ENCODE data around the gene TEAD2.

DNA sequence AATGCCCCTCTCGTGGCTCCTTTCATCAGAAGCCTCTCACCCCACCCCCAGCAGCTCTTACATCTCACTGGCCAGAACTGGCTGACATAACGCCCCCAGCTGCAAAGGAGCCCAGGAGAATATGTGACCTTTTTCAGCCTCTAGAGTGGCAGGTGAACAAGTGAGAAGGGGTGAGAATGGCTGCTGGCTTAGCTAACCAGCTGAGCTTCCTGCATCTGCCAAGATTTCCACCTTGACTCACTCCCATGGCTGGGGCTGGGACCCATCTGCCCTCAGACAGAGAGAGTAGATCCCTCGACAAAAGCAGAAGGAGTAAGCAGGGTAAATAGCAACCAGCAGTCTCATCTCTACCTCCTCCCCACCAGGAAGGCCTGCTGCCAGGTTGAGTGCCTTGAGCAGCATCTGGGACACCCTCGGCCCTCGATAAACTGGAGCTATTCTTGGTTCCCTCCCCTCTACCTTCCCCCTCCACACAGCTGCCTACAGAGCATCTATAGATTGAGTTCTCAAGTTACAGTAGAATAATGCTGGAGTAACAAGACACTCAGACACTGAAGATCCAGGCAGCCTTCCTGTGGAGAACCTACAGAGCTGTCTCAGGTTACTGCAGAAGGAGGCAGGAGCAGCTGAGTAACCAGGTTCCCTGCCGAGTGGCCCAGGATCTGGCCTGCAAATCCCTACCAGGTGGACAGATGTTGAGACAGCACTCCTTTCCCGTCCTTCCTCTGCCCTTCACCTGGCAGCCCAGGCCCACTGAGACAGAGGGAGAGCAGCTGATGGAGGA, 41.4 kb upstream of the TEAD2 start:
- TF ChIP-seq, protein P1, sequence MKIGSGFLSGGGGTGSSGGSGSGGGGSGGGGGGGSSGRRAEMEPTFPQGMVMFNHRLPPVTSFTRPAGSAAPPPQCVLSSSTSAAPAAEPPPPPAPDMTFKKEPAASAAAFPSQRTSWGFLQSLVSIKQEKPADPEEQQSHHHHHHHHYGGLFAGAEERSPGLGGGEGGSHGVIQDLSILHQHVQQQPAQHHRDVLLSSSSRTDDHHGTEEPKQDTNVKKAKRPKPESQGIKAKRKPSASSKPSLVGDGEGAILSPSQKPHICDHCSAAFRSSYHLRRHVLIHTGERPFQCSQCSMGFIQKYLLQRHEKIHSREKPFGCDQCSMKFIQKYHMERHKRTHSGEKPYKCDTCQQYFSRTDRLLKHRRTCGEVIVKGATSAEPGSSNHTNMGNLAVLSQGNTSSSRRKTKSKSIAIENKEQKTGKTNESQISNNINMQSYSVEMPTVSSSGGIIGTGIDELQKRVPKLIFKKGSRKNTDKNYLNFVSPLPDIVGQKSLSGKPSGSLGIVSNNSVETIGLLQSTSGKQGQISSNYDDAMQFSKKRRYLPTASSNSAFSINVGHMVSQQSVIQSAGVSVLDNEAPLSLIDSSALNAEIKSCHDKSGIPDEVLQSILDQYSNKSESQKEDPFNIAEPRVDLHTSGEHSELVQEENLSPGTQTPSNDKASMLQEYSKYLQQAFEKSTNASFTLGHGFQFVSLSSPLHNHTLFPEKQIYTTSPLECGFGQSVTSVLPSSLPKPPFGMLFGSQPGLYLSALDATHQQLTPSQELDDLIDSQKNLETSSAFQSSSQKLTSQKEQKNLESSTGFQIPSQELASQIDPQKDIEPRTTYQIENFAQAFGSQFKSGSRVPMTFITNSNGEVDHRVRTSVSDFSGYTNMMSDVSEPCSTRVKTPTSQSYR (CRISPR knock-in tag; IDR thresholded peaks at IDR 0.05): 0 out of 2 replicates have a peak, but pooled peaks have one; percentile 34
- TF ChIP-seq HMGA2 (CRISPR knock-in tag; IDR thresholded peaks at IDR 0.05) (no peak), CREM (CRISPR knock-in tag; IDR thresholded peaks at IDR 0.05) (no peak), SMAD3 (CRISPR knock-in tag; IDR thresholded peaks at IDR 0.05; ENCODE audit: borderline replicate concordance) (peak; percentile 47; the same call in 1 of the 2 replicates), TCF7 (CRISPR knock-in tag; IDR thresholded peaks at IDR 0.05; ENCODE audit: low read depth) (no peak), ZNF416 (CRISPR knock-in tag; IDR thresholded peaks at IDR 0.05) (no peak), FOXJ3 (CRISPR knock-in tag; IDR thresholded peaks at IDR 0.05; ENCODE audit: borderline replicate concordance) (no peak), IRF2 (CRISPR knock-in tag; IDR thresholded peaks at IDR 0.05; ENCODE audit: borderline replicate concordance, low read depth) (no peak), NR3C1 (CRISPR knock-in tag; conservative IDR thresholded peaks at IDR 0.05; ENCODE audit: low read depth) (no peak)
- TF ChIP-seq, protein P2, sequence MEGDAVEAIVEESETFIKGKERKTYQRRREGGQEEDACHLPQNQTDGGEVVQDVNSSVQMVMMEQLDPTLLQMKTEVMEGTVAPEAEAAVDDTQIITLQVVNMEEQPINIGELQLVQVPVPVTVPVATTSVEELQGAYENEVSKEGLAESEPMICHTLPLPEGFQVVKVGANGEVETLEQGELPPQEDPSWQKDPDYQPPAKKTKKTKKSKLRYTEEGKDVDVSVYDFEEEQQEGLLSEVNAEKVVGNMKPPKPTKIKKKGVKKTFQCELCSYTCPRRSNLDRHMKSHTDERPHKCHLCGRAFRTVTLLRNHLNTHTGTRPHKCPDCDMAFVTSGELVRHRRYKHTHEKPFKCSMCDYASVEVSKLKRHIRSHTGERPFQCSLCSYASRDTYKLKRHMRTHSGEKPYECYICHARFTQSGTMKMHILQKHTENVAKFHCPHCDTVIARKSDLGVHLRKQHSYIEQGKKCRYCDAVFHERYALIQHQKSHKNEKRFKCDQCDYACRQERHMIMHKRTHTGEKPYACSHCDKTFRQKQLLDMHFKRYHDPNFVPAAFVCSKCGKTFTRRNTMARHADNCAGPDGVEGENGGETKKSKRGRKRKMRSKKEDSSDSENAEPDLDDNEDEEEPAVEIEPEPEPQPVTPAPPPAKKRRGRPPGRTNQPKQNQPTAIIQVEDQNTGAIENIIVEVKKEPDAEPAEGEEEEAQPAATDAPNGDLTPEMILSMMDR (IDR thresholded peaks at IDR 0.05): no peak
- TF ChIP-seq, protein P3, sequence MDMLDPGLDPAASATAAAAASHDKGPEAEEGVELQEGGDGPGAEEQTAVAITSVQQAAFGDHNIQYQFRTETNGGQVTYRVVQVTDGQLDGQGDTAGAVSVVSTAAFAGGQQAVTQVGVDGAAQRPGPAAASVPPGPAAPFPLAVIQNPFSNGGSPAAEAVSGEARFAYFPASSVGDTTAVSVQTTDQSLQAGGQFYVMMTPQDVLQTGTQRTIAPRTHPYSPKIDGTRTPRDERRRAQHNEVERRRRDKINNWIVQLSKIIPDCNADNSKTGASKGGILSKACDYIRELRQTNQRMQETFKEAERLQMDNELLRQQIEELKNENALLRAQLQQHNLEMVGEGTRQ (CRISPR knock-in tag; IDR thresholded peaks at IDR 0.05): no peak
- TF ChIP-seq, protein P4, sequence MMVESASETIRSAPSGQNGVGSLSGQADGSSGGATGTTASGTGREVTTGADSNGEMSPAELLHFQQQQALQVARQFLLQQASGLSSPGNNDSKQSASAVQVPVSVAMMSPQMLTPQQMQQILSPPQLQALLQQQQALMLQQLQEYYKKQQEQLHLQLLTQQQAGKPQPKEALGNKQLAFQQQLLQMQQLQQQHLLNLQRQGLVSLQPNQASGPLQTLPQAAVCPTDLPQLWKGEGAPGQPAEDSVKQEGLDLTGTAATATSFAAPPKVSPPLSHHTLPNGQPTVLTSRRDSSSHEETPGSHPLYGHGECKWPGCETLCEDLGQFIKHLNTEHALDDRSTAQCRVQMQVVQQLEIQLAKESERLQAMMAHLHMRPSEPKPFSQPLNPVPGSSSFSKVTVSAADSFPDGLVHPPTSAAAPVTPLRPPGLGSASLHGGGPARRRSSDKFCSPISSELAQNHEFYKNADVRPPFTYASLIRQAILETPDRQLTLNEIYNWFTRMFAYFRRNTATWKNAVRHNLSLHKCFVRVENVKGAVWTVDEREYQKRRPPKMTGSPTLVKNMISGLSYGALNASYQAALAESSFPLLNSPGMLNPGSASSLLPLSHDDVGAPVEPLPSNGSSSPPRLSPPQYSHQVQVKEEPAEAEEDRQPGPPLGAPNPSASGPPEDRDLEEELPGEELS (CRISPR knock-in tag; IDR thresholded peaks at IDR 0.05): no peak; the same call in 1 of the 2 replicates

Measured in WTC11 (cell line).